Esophagus muscularis mucosa (tissue), 3 donors: ENCODE results near the gene MCAT.

Experiments used
- CTCF ChIP-seq, 3 experiments: fragments of 200-600 bp in 2 of 3; fragments of 450-650 bp in 1 of 3; sonication (generic) in 2 of 3; IDR thresholded peaks; one replicate each; pipeline ENCODE4 v1.5.1; 2017 to 2019; ENCODE audit warnings: antibody characterized with exemption in 3 of 3, mild to moderate bottlenecking in 2 of 3, moderate library complexity in 1 of 3
- POLR2A ChIP-seq: fragments of 450-650 bp; IDR thresholded peaks from one replicate; pipeline ENCODE4 v1.6.1; 2017; ENCODE audit warnings: antibody characterized with exemption, moderate library complexity, mild to moderate bottlenecking, low read depth
- POLR2AphosphoS5 ChIP-seq, 2 donors: sonication (generic); formaldehyde crosslinking; IDR thresholded peaks; one replicate each; pipeline ENCODE4 v1.6.1; 2017; ENCODE audit warnings: antibody characterized with exemption in 2 of 2

GRCh38 chr22:43092085-43092484 lies 51.1 kb downstream of the MCAT start:
- TF ChIP-seq CTCF (IDR thresholded peaks at IDR 0.05) (no peak), POLR2A (no peak), POLR2AphosphoS5 (IDR thresholded peaks at IDR 0.05) (no peak)
